Lower lobe of right lung (tissue), 2 donors: Measurements from ENCODE around the gene NINL. TPM values are rescaled to one million over a fixed set of nuclear protein-coding genes. Genes with fewer than 3 reads are reported as not detected.
"Not testable (repeated sequence)": the region's sequence is repeated elsewhere in the genome, so short reads cannot be mapped to it uniquely, and the experiment has no call there.

ENCODE experiments used
- ATAC-seq, 2 donors: fragments of 200-7000 bp; cut with Tn5 transposase; one replicate each; pipeline ENCODE4 v1.9.1; 2020 to 2022; ENCODE audit warnings: mild to moderate bottlenecking in 2 of 2, moderate library complexity in 2 of 2
- DNase-seq: peaks from one replicate; pipeline ENCODE4 v3.0.0-alpha.2; 2020
- H3K27ac ChIP-seq: fragments of 200-600 bp; one replicate; pipeline ENCODE4 v1.8.0; 2022
- H3K27me3 ChIP-seq: fragments of 200-600 bp; one replicate; pipeline ENCODE4 v1.8.0; 2022; ENCODE audit warnings: low read depth
- H3K36me3 ChIP-seq: fragments of 200-600 bp; one replicate; pipeline ENCODE4 v1.8.0; 2022; ENCODE audit warnings: mild to moderate bottlenecking
- H3K4me1 ChIP-seq: fragments of 200-600 bp; one replicate; pipeline ENCODE4 v1.8.0; 2022
- H3K4me3 ChIP-seq: fragments of 200-600 bp; one replicate; pipeline ENCODE4 v1.8.0; 2022; ENCODE audit warnings: mild to moderate bottlenecking
- H3K9me3 ChIP-seq: fragments of 200-600 bp; one replicate; pipeline ENCODE4 v1.8.0; 2022
- intact Hi-C: fragments of 100-400 bp; cut with DNase I; formaldehyde crosslinking; loops from one replicate; pipeline ENCODE4 v1.11.0; 2022
- total RNA-seq: library from RNA; stranded (reverse); fragmentation: NEBNext Ultra II Directional; extraction: Animal tissue kit (Norgen Biotek cat#: 25700); gene quantifications from one replicate; pipeline ENCODE4 v1.2.1, GENCODE V29; 2021
- TF ChIP-seq, protein P1 (sequence below): fragments of 200-600 bp; IDR thresholded peaks from one replicate; pipeline ENCODE4 v1.8.0; 2022; ENCODE audit warnings: antibody characterized with exemption, mild to moderate bottlenecking
- donor health status: DM: no; HTN: yes; CAD: no; lungs with severe emphysema.

The NINL gene
- total RNA-seq, 1 donor from 2014 or later, result 10.7 TPM

DNA sequence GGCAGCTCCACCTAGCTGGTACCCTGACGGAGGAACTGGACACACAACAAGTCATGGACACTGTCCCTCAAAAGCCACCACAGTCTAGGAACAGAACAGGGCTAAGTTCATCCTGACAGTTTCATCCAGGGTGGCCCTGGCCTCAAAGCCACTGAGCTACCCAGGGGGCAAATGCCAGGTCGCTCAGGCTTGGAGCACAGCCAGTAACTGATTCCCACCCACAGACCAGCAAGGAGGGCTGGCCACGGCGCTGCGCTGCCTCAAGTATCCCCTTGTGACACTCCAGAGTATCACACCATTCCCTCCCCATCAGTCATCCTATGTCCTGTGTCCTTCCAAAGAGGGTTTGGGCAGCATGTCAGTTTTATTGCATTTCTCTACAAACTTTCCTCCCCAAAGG lies 105.7 kb downstream of the NINL start:
- intact Hi-C loops, result no loop called here
- no peak overlapping the region for H3K27ac ChIP-seq
- TF ChIP-seq, protein P1, sequence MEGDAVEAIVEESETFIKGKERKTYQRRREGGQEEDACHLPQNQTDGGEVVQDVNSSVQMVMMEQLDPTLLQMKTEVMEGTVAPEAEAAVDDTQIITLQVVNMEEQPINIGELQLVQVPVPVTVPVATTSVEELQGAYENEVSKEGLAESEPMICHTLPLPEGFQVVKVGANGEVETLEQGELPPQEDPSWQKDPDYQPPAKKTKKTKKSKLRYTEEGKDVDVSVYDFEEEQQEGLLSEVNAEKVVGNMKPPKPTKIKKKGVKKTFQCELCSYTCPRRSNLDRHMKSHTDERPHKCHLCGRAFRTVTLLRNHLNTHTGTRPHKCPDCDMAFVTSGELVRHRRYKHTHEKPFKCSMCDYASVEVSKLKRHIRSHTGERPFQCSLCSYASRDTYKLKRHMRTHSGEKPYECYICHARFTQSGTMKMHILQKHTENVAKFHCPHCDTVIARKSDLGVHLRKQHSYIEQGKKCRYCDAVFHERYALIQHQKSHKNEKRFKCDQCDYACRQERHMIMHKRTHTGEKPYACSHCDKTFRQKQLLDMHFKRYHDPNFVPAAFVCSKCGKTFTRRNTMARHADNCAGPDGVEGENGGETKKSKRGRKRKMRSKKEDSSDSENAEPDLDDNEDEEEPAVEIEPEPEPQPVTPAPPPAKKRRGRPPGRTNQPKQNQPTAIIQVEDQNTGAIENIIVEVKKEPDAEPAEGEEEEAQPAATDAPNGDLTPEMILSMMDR, result no peak
- H3K4me1 ChIP-seq, result no peaks in the 10 kb centered on the region
- H3K36me3 ChIP-seq, result peaks cover 13% of the 10 kb centered on the region
- no peak overlapping the region for H3K4me3 ChIP-seq
- ATAC-seq, result no peak
- no peaks in the 10 kb centered on the region for H3K9me3 ChIP-seq
- no peaks in the 10 kb centered on the region for H3K27me3 ChIP-seq
- DNase-seq, result no peak

GRCh38 chr20:25478889-25479568 lies 106.3 kb downstream of the NINL start:
- peaks cover 18% of the 10 kb centered on the region for H3K36me3 ChIP-seq
- intact Hi-C loops, result no loop called here
- H3K27ac ChIP-seq, result no peak overlapping the region
- no peak for ATAC-seq
- H3K4me3 ChIP-seq, result no peak overlapping the region
- TF ChIP-seq, protein P1, result no peak
- H3K9me3 ChIP-seq, result no peaks in the 10 kb centered on the region
- DNase-seq, result no peak
- H3K4me1 ChIP-seq, result no peaks in the 10 kb centered on the region
- H3K27me3 ChIP-seq, result no peaks in the 10 kb centered on the region

- DNase-seq, result no peak
- intact Hi-C loops, result no loop called here
- Histone ChIP-seq H3K27ac (no peak overlapping the region), H3K4me3 (no peak overlapping the region), H3K4me1 (no peaks in the 10 kb centered on the region), H3K36me3 (peaks cover 21% of the 10 kb centered on the region), H3K27me3 (no peaks in the 10 kb centered on the region), H3K9me3 (no peaks in the 10 kb centered on the region)
- TF ChIP-seq, protein P1, result no peak
- no peak for ATAC-seq
Measured at GRCh38 chr20:25477014-25477882, 108.1 kb downstream of the NINL start.

DNA sequence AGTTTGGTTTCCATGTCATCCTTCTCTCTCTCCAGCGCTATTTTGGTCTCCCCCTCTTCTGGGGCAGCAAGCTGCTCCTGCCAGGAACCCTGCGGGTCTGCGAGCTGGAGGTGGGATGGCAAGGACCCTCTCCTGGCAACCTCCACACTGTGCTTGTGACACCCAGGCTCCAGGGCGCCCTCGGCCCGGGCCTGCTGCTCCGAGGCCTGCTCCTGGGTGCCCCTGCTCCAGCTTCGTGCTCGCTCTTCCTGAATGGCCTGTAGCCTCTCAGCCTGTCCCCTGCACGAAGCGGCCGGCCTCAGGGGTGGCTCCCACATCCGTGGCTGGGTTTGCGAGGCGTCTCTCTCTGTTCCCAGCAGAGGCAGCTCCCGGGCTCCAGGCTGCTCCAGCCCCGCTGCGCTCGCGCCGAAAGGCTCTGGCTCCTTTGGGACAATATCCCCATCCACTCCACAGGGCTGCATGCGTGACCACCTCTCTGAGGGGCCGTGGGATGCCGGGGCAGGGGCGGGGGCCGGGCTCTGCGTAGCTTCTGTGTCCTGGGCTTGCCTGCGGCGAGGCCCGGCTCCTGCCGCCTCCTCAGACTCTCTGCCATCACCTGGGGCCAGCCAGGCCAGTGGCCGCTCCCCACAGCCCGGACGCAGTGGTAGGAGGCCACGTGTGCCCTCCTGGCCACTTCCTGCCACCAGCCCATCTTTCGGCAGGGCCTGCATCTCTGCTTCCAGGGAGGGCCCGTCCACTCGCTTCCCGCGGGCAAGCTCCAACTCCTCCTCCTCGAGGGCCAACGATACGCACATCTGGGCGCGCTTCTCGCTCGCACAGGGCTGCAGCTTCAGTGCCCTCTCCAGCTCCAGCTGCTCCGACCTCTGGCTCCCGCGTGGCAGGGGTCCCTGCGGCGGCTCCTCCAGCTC lies 109.0 kb downstream of the NINL start:
- H3K27ac ChIP-seq, result no peak overlapping the region
- DNase-seq (no peak), ATAC-seq (peak; percentile 15 to 23)
- H3K9me3 ChIP-seq, result no peaks in the 10 kb centered on the region
- no peaks in the 10 kb centered on the region for H3K27me3 ChIP-seq
- H3K36me3 ChIP-seq, result peaks cover 21% of the 10 kb centered on the region
- no peaks in the 10 kb centered on the region for H3K4me1 ChIP-seq
- H3K4me3 ChIP-seq, result no peak overlapping the region
- intact Hi-C loops, result no loop called here
- TF ChIP-seq, protein P1, result no peak

GRCh38 chr20:25473297-25473696 lies 112.0 kb downstream of the NINL start:
- H3K36me3 ChIP-seq, result peaks cover 12% of the 10 kb centered on the region
- H3K4me3 ChIP-seq, H3K27me3 ChIP-seq, H3K27ac ChIP-seq, intact Hi-C loops, H3K9me3 ChIP-seq, DNase-seq, H3K4me1 ChIP-seq, ATAC-seq: not testable (repeated sequence)
